Ishikawa (cell line): Measurements from ENCODE around the gene PTPRO.

Source experiments
- CEBPB ChIP-seq: IDR thresholded peaks from 2 replicates; pipeline ENCODE4 v1.6.1; 2012
- CREB1 ChIP-seq: IDR thresholded peaks from 2 replicates; pipeline ENCODE4 v1.6.1; 2012; ENCODE audit warnings: low read depth
- EGR1 ChIP-seq: IDR thresholded peaks from 2 replicates; pipeline ENCODE4 v1.6.1; 2012
- EP300 ChIP-seq: IDR thresholded peaks from 2 replicates; pipeline ENCODE4 v1.6.1; 2012; ENCODE audit warnings: borderline replicate concordance
- FOXM1 ChIP-seq: IDR thresholded peaks from 2 replicates; pipeline ENCODE4 v1.6.1; 2012; ENCODE audit warnings: low read depth, borderline replicate concordance
- NFIC ChIP-seq: IDR thresholded peaks from 2 replicates; pipeline ENCODE4 v1.6.1; 2012
- RAD21 ChIP-seq: IDR thresholded peaks from 2 replicates; pipeline ENCODE4 v1.6.1; 2012; ENCODE audit warnings: low read depth
- REST ChIP-seq: IDR thresholded peaks from 2 replicates; pipeline ENCODE4 v1.6.1; 2012; ENCODE audit warnings: low read depth, mild to moderate bottlenecking
- TAF1 ChIP-seq: IDR thresholded peaks from 2 replicates; pipeline ENCODE4 v1.6.1; 2012; ENCODE audit warnings: low read depth, mild to moderate bottlenecking
- TCF12 ChIP-seq: IDR thresholded peaks from 2 replicates; pipeline ENCODE4 v1.6.1; 2012; ENCODE audit warnings: low read depth
- TEAD4 ChIP-seq: IDR thresholded peaks from 2 replicates; pipeline ENCODE4 v1.6.1; 2012
- YY1 ChIP-seq: IDR thresholded peaks from 2 replicates; pipeline ENCODE4 v1.6.1; 2012; ENCODE audit warnings: low read depth
- ZBTB7A ChIP-seq: IDR thresholded peaks from 2 replicates; pipeline ENCODE4 v1.6.1; 2012; ENCODE audit warnings: low read depth
- TF ChIP-seq, protein P1 (sequence below): IDR thresholded peaks from 2 replicates; pipeline ENCODE4 v1.6.1; 2012
- TF ChIP-seq, protein P2 (sequence below): IDR thresholded peaks from 2 replicates; pipeline ENCODE4 v1.6.1; 2012

PTPRO gene

GRCh38 chr12:15613981-15614380 lies 291.7 kb downstream of the PTPRO start:
- TF ChIP-seq FOXM1, result no peak
- TF ChIP-seq TEAD4, result no peak
- no peak for TF ChIP-seq ZBTB7A
- TF ChIP-seq RAD21, result no peak
- no peak for TF ChIP-seq EGR1
- no peak for TF ChIP-seq TAF1
- no peak for TF ChIP-seq REST
- TF ChIP-seq NFIC, result no peak
- no peak for TF ChIP-seq YY1
- TF ChIP-seq, protein P1, sequence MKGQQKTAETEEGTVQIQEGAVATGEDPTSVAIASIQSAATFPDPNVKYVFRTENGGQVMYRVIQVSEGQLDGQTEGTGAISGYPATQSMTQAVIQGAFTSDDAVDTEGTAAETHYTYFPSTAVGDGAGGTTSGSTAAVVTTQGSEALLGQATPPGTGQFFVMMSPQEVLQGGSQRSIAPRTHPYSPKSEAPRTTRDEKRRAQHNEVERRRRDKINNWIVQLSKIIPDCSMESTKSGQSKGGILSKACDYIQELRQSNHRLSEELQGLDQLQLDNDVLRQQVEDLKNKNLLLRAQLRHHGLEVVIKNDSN, result no peak
- TF ChIP-seq, protein P2, sequence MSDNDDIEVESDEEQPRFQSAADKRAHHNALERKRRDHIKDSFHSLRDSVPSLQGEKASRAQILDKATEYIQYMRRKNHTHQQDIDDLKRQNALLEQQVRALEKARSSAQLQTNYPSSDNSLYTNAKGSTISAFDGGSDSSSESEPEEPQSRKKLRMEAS, result no peak
- TF ChIP-seq EP300, result no peak
- TF ChIP-seq TCF12, result no peak
- no peak for TF ChIP-seq CREB1

DNA sequence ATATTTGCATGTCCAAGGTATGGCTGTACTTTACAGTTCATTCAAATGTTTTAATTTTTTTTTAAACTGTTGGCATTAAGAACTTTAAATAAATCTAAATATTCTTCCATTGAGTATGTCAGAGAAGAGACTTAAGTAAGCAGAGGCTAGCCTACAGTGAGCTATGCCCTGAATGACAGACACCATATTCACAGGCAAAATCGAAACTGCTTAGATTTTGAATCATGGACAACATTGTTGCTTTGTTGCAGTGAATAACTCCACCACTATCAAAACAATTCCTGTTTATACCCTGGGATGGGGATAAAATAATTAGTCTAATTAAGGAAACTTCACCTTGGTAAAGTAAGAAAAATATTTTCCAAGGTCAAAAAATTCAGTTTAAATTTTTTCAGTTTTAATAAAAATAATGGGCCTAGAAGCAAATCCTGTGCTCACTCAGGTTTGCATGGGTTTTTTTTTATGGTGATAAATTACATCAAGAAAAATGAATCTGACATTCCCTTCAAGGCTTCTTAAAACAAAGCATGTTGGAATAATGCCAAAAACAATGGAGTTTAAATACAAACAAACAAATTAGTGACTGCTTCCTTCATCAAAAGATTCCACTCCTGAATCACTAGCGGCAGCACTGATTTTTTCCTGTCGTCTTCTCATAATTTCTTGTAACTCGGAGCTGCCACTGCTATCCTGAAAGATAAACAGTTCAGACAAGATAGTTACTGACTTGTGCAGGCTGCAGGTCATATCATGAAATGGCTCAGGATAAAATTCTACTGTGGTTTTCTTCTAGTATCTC lies 298.6 kb downstream of the PTPRO start:
- TF ChIP-seq CREB1, result no peak
- no peak for TF ChIP-seq YY1
- no peak for TF ChIP-seq RAD21
- TF ChIP-seq CEBPB, result no peak
- no peak for TF ChIP-seq NFIC
- no peak for TF ChIP-seq EP300
- TF ChIP-seq ZBTB7A, result no peak
- no peak for TF ChIP-seq FOXM1
- TF ChIP-seq, protein P2, result no peak
- TF ChIP-seq TAF1, result no peak
- no peak for TF ChIP-seq EGR1
- TF ChIP-seq, protein P1, result no peak
- no peak for TF ChIP-seq TCF12
- TF ChIP-seq TEAD4, result no peak
- TF ChIP-seq REST, result no peak

- TF ChIP-seq REST (no peak), FOXM1 (no peak), TCF12 (no peak), CEBPB (no peak)
These were observed 302.8 kb downstream of the PTPRO start for GRCh38 chr12:15625075-15625474.

DNA sequence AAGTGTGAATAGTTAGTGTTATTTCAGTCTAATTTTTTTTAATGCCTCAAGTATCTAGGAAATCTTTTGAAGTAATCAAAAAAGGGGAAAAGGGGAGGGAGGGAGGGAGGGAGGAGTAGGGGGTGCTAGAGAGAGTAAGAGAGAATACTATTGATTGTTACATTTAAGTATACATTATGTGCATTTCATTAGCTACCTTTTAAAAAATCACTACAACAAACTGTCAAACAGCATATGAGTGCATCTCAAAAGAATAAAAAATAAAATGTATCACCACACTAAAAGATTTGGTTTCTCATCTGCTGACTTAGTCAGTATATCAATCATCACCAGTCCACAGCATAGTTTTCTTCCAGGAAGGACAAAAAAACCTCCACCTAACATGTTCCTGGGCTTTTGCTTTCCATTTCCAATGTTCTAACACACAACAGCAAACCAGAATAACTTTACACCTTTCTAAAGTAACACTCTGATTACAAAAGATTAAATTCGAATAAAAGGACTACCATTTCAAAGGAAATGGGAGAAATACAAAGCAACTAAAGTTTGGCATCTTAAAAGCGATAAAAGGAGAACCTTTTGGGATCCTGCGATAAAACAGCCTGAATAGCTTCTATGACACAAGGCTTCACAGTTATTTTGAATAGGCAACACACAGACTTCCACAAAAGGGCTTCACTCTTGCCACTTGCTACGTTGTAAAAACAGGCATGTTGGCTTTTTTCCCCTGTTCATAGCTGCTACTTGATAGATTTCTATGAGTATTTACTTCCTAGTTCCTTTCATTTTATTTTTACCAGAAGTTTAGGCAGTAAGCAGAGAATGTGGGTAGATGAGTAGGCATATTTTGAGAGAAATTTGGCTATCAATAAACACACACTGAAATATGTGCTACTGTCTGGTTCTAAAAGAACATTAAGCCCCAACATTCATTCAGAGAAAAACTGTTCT lies 306.0 kb downstream of the PTPRO start:
- TF ChIP-seq CEBPB, result no peak
- no peak for TF ChIP-seq EP300
- TF ChIP-seq TCF12, result no peak
- no peak for TF ChIP-seq FOXM1
- TF ChIP-seq EGR1, result no peak
- TF ChIP-seq, protein P2, result no peak
- no peak for TF ChIP-seq TAF1
